ENCODE results near the gene CPNE2.

DNA sequence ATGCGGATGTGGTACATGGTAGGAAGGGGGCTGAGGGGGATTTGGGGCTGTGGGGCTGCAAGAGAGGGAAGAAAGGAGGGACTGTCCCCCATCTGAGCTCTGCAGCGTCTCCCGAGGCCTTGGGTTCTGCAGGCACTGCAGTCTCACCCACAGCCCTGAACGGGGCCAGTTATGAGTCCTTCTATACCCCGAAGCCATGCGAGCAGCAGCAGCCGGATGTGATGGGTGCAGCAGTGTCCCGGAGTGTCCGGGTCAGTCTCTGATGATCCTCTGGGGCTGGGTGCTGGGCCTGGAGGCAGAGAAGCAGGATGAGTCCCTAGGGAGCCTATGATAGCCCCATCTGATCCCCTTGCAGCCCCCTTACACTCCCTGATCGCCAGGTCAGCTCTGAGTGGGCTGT lies 41.5 kb downstream of the CPNE2 start:
- TF ChIP-seq, protein P1, sequence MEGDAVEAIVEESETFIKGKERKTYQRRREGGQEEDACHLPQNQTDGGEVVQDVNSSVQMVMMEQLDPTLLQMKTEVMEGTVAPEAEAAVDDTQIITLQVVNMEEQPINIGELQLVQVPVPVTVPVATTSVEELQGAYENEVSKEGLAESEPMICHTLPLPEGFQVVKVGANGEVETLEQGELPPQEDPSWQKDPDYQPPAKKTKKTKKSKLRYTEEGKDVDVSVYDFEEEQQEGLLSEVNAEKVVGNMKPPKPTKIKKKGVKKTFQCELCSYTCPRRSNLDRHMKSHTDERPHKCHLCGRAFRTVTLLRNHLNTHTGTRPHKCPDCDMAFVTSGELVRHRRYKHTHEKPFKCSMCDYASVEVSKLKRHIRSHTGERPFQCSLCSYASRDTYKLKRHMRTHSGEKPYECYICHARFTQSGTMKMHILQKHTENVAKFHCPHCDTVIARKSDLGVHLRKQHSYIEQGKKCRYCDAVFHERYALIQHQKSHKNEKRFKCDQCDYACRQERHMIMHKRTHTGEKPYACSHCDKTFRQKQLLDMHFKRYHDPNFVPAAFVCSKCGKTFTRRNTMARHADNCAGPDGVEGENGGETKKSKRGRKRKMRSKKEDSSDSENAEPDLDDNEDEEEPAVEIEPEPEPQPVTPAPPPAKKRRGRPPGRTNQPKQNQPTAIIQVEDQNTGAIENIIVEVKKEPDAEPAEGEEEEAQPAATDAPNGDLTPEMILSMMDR (conservative IDR thresholded peaks at IDR 0.05; ENCODE audit: low read depth, low read length): no peak
- no peak for TF ChIP-seq EZH2phosphoT487 (IDR thresholded peaks at IDR 0.05; ENCODE audit: borderline replicate concordance, low read length)
